H1 (cell line): ENCODE results near the gene JAKMIP2.

Source experiments
- BACH1 ChIP-seq: IDR thresholded peaks from 2 replicates; pipeline ENCODE4 v1.6.1; 2012; ENCODE audit warnings: low read length, improper control_type of control experiment
- CEBPB ChIP-seq: IDR thresholded peaks from 2 replicates; pipeline ENCODE4 v1.6.1; 2012; ENCODE audit warnings: low read depth, low read length
- CTCF ChIP-seq, 3 experiments: IDR thresholded peaks; 1 replicate in 2 of 3; 2 replicates in 1 of 3; pipeline versions ENCODE4 v1.5.1 to v1.6.1; 2011; ENCODE audit warnings: low read length in 3 of 3, mild to moderate bottlenecking in 3 of 3, inconsistent platforms in 2 of 3, low read depth in 1 of 3, moderate library complexity in 1 of 3; ENCODE audit not compliant: insufficient read depth in 1 of 3; ENCODE audit errors: control extremely low read depth in 1 of 3
- EGR1 ChIP-seq: IDR thresholded peaks from 2 replicates; pipeline ENCODE4 v1.6.1; 2011; ENCODE audit warnings: low read depth, low read length, borderline replicate concordance
- EP300 ChIP-seq, 2 experiments: IDR thresholded peaks; 1 replicate in 1 of 2; 2 replicates in 1 of 2; pipeline ENCODE4 v1.6.1; 2011 to 2012; ENCODE audit warnings: low read depth in 2 of 2, low read length in 2 of 2, mild to moderate bottlenecking in 2 of 2, borderline replicate concordance in 1 of 2, inconsistent platforms in 1 of 2, moderate library complexity in 1 of 2
- EZH2 ChIP-seq: fragments of 200-600 bp; sonication (generic); IDR thresholded peaks from 2 replicates; pipeline ENCODE4 v1.7.1; 2012; ENCODE audit warnings: low read depth, mild to moderate bottlenecking, moderate library complexity, low read length, inconsistent platforms; ENCODE audit not compliant: severe bottlenecking
- JUN ChIP-seq: IDR thresholded peaks from 2 replicates; pipeline ENCODE4 v1.6.1; 2011; ENCODE audit warnings: low read depth, mild to moderate bottlenecking, improper control_type of control experiment, low read length
- MAX ChIP-seq: IDR thresholded peaks from 2 replicates; pipeline ENCODE4 v1.6.1; 2012; ENCODE audit warnings: inconsistent platforms
- POLR2A ChIP-seq, 2 experiments: IDR thresholded peaks; 1 replicate in 1 of 2; 2 replicates in 1 of 2; pipeline ENCODE4 v1.6.1; 2011; ENCODE audit warnings: low read depth in 2 of 2, low read length in 2 of 2, mild to moderate bottlenecking in 2 of 2; ENCODE audit errors: control extremely low read depth in 1 of 2
- POLR2AphosphoS5 ChIP-seq: IDR thresholded peaks from 2 replicates; pipeline ENCODE4 v1.6.1; 2011; ENCODE audit warnings: low read depth, low read length
- RAD21 ChIP-seq, 2 experiments: IDR thresholded peaks in 1 of 2; conservative IDR thresholded peaks in 1 of 2; 2 replicates each; pipeline ENCODE4 v1.6.1; 2011; ENCODE audit warnings: low read depth in 2 of 2, low read length in 2 of 2, improper control_type of control experiment in 1 of 2, inconsistent platforms in 1 of 2, mild to moderate bottlenecking in 1 of 2, moderate library complexity in 1 of 2
- RXRA ChIP-seq: IDR thresholded peaks from 2 replicates; pipeline ENCODE4 v1.6.1; 2011; ENCODE audit warnings: low read depth, mild to moderate bottlenecking, low read length, moderate library complexity; ENCODE audit not compliant: insufficient read depth
- SIN3A ChIP-seq, 2 experiments: IDR thresholded peaks in 1 of 2; conservative IDR thresholded peaks in 1 of 2; 2 replicates each; pipeline ENCODE4 v1.6.1; 2011 to 2012; ENCODE audit warnings: low read length in 2 of 2, improper control_type of control experiment in 1 of 2, low read depth in 1 of 2, mild to moderate bottlenecking in 1 of 2

GRCh38 chr5:147601652-147602051, 180.9 kb downstream of the JAKMIP2 start:
- no peak for TF ChIP-seq POLR2A (IDR thresholded peaks at IDR 0.05; ENCODE audit: control extremely low read depth in 1 of 2, low read depth in 2 of 2, low read length in 2 of 2)
- TF ChIP-seq RXRA, result no peak
- TF ChIP-seq CTCF (IDR thresholded peaks at IDR 0.05; ENCODE audit: control extremely low read depth in 1 of 3, insufficient read depth in 1 of 3, low read depth in 1 of 3, low read length in 3 of 3), result no peak
- no peak for TF ChIP-seq JUN
- no peak for TF ChIP-seq EP300 (IDR thresholded peaks at IDR 0.05; ENCODE audit: borderline replicate concordance in 1 of 2, low read depth in 2 of 2, low read length in 2 of 2)
- TF ChIP-seq RAD21 (IDR thresholded peaks at IDR 0.05 in 1 of 2, conservative IDR thresholded peaks at IDR 0.05 in 1 of 2; ENCODE audit: low read depth in 2 of 2, low read length in 2 of 2), result no peak
- TF ChIP-seq EGR1, result no peak
- TF ChIP-seq POLR2AphosphoS5, result no peak
- no peak for TF ChIP-seq MAX
- no peak for TF ChIP-seq SIN3A (conservative IDR thresholded peaks at IDR 0.05 in 1 of 2, IDR thresholded peaks at IDR 0.05 in 1 of 2; ENCODE audit: low read depth in 1 of 2, low read length in 2 of 2)
- TF ChIP-seq EZH2, result no peak
- no peak for TF ChIP-seq BACH1
- no peak for TF ChIP-seq CEBPB
